Measurements from ENCODE around the gene C4orf17. TPM values are rescaled to one million over a fixed set of nuclear protein-coding genes. Genes with fewer than 3 reads are reported as not detected.

C4orf17 gene
- polyA plus RNA-seq, 1 of the 3 experiments (the other 2 are of a cell fraction), result not detected

DNA sequence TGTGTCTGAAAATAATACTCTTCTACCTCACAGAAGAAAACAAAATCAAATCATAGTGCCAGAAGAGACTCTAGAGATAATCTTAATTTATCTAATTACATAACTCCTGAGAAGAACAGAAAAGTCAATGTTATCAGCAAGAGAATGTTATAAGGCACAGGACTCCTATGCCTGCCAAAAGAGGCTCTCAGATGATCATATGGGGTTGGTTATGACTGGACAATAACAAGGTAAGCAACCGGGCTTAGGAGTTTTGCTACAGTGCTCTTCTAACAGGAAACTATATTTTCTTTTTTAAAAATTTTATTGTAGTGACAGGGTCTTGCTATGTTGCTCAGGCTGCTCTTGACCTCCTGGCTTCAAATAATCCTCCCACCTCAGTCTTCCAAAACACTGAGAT is 3.5 kb upstream of the C4orf17 start:
- Histone ChIP-seq H3K27ac (ENCODE audit: low read depth in 2 of 2, low read length in 1 of 2) (no peak overlapping the region), H3K9me2 (no peaks in the 10 kb centered on the region), H3K9me3 (no peaks in the 10 kb centered on the region), H3F3A (replicated peaks; ENCODE audit: insufficient read depth) (no peaks in the 10 kb centered on the region), H3K4me1 (ENCODE audit: control insufficient read depth in 1 of 2, insufficient read depth in 2 of 2, low read depth in 1 of 2, low read length in 1 of 2) (peaks cover 0 to 3% of the 10 kb centered on the region in 2 experiments; a peak in 1 of 4 replicates), H4K20me1 (ENCODE audit: insufficient read depth) (no peaks in the 10 kb centered on the region), H3K4me2 (no peak overlapping the region), H2AFZ (ENCODE audit: low read depth) (no peak overlapping the region), H3K79me2 (ENCODE audit: insufficient read depth) (no peaks in the 10 kb centered on the region), H3K36me3 (replicated peaks in 1 of 2; ENCODE audit: control insufficient read depth in 1 of 2, insufficient read depth in 2 of 2, low read length in 1 of 2) (no peaks in the 10 kb centered on the region), H3K27me3 (ENCODE audit: insufficient read depth) (no peaks in the 10 kb centered on the region), H3K4me3 (ENCODE audit: low read depth in 2 of 2, low read length in 1 of 2) (no peak overlapping the region), H3K9ac (no peak overlapping the region)
- POLR2A ChIA-PET, result no interaction called here
- CTCF ChIA-PET, result interaction anchor here (0.6 kb wide), 1 partner anchor 1281 kb away, joined by 3 read pairs; no protein-coding TSS in a partner anchor
- no peak for DNase-seq
- no peak for TF ChIP-seq EP300 (IDR thresholded peaks at IDR 0.05; ENCODE audit: borderline replicate concordance in 1 of 2, low read depth in 1 of 2, low read length in 1 of 2)
- no peak for TF ChIP-seq TAF1 (IDR thresholded peaks at IDR 0.05; ENCODE audit: borderline replicate concordance, low read depth, low read length)
- no peak for TF ChIP-seq NRF1 (IDR thresholded peaks at IDR 0.05; ENCODE audit: low read depth, low read length)
- no peak for TF ChIP-seq POLR2AphosphoS5 (IDR thresholded peaks at IDR 0.05; ENCODE audit: low read depth, low read length)
- no peak for TF ChIP-seq TCF12 (IDR thresholded peaks at IDR 0.05)
- TF ChIP-seq CHD2 (IDR thresholded peaks at IDR 0.05; ENCODE audit: low read length, partially characterized antibody), result no peak
- TF ChIP-seq FOSL2 (IDR thresholded peaks at IDR 0.05; ENCODE audit: borderline replicate concordance, low read depth), result no peak
- no peak for TF ChIP-seq YY1 (IDR thresholded peaks at IDR 0.05; ENCODE audit: low read depth)
- no peak for TF ChIP-seq TEAD4 (IDR thresholded peaks at IDR 0.05; ENCODE audit: borderline replicate concordance, insufficient read depth)
- no peak for TF ChIP-seq MAX (IDR thresholded peaks at IDR 0.05; ENCODE audit: low read depth)
- TF ChIP-seq RCOR1 (IDR thresholded peaks at IDR 0.05; ENCODE audit: low read length), result no peak
- TF ChIP-seq IRF3 (IDR thresholded peaks at IDR 0.05; ENCODE audit: low read depth, low read length), result no peak
- 11% methylated on average over 1 of the region's 1 CpG for WGBS (ENCODE audit: low lambda C conversion rate)

DNA sequence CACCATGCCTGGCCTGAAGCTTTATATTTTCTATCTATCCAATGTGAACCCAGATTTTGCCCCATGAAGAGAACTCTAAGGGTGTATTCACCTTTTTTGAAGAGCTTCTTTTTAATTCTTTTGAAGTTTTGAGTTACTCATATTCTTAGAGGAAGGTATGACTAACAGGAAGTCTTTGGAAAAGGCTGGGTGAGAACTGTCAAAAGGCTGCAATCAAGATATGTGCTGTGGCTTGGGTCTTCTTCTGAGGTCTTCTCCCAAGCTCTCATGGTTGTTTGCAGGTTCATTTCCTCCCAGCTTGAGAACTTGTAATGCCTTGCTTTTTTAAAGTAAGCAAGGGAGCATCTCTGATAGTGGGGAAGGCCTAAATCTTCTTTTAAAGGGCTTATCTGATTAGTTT is 3.1 kb upstream of the C4orf17 start:
- no peak overlapping the region for H3K4me3 ChIP-seq (ENCODE audit: low read depth in 2 of 2, low read length in 1 of 2)
- H3F3A ChIP-seq (replicated peaks; ENCODE audit: insufficient read depth), result no peaks in the 10 kb centered on the region
- no peak overlapping the region for H2AFZ ChIP-seq (ENCODE audit: low read depth)
- H3K27me3 ChIP-seq (ENCODE audit: insufficient read depth), result no peaks in the 10 kb centered on the region
- no peaks in the 10 kb centered on the region for H3K9me2 ChIP-seq
- no peaks in the 10 kb centered on the region for H4K20me1 ChIP-seq (ENCODE audit: insufficient read depth)
- no peak overlapping the region for H3K9ac ChIP-seq
- H3K27ac ChIP-seq (ENCODE audit: low read depth in 2 of 2, low read length in 1 of 2), result no peak overlapping the region
- ChIA-PET POLR2A (no interaction called here), CTCF (no interaction called here)
- peaks cover 0 to 3% of the 10 kb centered on the region in 2 experiments; a peak in 1 of 4 replicates for H3K4me1 ChIP-seq (ENCODE audit: control insufficient read depth in 1 of 2, insufficient read depth in 2 of 2, low read depth in 1 of 2, low read length in 1 of 2)
- DNase-seq, result no peak
- H3K79me2 ChIP-seq (ENCODE audit: insufficient read depth), result no peaks in the 10 kb centered on the region
- no peak overlapping the region for H3K4me2 ChIP-seq
- no peaks in the 10 kb centered on the region for H3K9me3 ChIP-seq
- no peaks in the 10 kb centered on the region for H3K36me3 ChIP-seq (replicated peaks in 1 of 2; ENCODE audit: control insufficient read depth in 1 of 2, insufficient read depth in 2 of 2, low read length in 1 of 2)
- no peak for TF ChIP-seq RXRA (IDR thresholded peaks at IDR 0.05; ENCODE audit: borderline replicate concordance, low read depth)
- TF ChIP-seq NFIC (IDR thresholded peaks at IDR 0.05; ENCODE audit: borderline replicate concordance), result no peak
- no peak for TF ChIP-seq FOXJ3 (CRISPR knock-in tag; IDR thresholded peaks at IDR 0.05)
- TF ChIP-seq GABPA (IDR thresholded peaks at IDR 0.05; ENCODE audit: low read depth), result no peak
- no peak for TF ChIP-seq MAX (IDR thresholded peaks at IDR 0.05; ENCODE audit: low read depth)
- no peak for TF ChIP-seq IRF3 (IDR thresholded peaks at IDR 0.05; ENCODE audit: low read depth, low read length)
- TF ChIP-seq RFX5 (IDR thresholded peaks at IDR 0.05; ENCODE audit: low read length), result no peak
- TF ChIP-seq SIN3A (IDR thresholded peaks at IDR 0.05; ENCODE audit: borderline replicate concordance, low read depth, low read length), result no peak
- TF ChIP-seq TAF1 (IDR thresholded peaks at IDR 0.05; ENCODE audit: borderline replicate concordance, low read depth, low read length), result no peak
- TF ChIP-seq, protein P1, sequence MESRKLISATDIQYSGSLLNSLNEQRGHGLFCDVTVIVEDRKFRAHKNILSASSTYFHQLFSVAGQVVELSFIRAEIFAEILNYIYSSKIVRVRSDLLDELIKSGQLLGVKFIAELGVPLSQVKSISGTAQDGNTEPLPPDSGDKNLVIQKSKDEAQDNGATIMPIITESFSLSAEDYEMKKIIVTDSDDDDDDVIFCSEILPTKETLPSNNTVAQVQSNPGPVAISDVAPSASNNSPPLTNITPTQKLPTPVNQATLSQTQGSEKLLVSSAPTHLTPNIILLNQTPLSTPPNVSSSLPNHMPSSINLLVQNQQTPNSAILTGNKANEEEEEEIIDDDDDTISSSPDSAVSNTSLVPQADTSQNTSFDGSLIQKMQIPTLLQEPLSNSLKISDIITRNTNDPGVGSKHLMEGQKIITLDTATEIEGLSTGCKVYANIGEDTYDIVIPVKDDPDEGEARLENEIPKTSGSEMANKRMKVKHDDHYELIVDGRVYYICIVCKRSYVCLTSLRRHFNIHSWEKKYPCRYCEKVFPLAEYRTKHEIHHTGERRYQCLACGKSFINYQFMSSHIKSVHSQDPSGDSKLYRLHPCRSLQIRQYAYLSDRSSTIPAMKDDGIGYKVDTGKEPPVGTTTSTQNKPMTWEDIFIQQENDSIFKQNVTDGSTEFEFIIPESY (IDR thresholded peaks at IDR 0.05; ENCODE audit: borderline replicate concordance, low read depth), result no peak
- no peak for TF ChIP-seq YY1 (IDR thresholded peaks at IDR 0.05; ENCODE audit: low read depth)
- TF ChIP-seq FOXM1 (IDR thresholded peaks at IDR 0.05; ENCODE audit: low read depth), result no peak
- TF ChIP-seq EZH2phosphoT487 (IDR thresholded peaks at IDR 0.05; ENCODE audit: borderline replicate concordance, low read depth), result no peak
- no peak for TF ChIP-seq JUND (IDR thresholded peaks at IDR 0.05)
- TF ChIP-seq MXI1 (IDR thresholded peaks at IDR 0.05; ENCODE audit: low read depth, low read length), result no peak
- no peak for TF ChIP-seq FOSL2 (IDR thresholded peaks at IDR 0.05; ENCODE audit: borderline replicate concordance, low read depth)

Measured in SK-N-SH (cell line).